HG03045 (cell line): Measurements from ENCODE around the gene IRF4.

ENCODE experiments used
- ATAC-seq: cut with Tn5 transposase; IDR thresholded peaks from one replicate; pipeline ENCODE4 v1.9.1; 2021; ENCODE audit warnings: mild to moderate bottlenecking, moderate library complexity; ENCODE audit not compliant: unreplicated experiment

The IRF4 gene

DNA sequence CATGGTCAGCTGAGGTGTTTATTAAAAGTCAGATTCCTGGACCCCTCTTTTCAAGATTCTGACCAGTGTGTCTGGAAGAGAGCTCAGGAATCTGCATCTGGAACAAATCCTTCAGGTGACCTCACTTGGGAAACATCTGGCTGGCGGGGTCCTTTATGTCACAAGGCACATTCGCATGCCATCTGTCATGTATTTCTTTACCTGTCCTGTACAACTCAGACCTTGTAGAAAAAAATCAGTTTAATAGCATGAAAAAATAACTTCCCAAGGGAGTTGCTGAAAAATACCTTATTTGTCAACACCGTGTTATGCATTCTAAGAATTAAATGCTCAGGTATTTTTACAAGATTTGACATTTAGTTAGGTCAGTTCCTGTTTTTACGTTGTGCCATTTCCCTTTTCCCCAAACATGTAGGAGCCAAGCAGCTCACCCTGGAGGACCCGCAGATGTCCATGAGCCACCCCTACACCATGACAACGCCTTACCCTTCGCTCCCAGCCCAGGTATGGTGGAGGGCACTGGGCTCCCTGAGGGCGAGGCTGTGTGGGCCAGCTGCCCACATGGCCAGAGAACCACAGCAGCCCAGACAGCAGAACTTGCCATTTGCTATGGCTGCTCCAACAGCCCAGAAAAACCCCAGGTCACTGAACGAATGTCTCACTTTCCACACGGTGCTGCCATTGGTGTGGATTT, 4.0 kb downstream of the IRF4 start:
- ATAC-seq: no peak

DNA sequence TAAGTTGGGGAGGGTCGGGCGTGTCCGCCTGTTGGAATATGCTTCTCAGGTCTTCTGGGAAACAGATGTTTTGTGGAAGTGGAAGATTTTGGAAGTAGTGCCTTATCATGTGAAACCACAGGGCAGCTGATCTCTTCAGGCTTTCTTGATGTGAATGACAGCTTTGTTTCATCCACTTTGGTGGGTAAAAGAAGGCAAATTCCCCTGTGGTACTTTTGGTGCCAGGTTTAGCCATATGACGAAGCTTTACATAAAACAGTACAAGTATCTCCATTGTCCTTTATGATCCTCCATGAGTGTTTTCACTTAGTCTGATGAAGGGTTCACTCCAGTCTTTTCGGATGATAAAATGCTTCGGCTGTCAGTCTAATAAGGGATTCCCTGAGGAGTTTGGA, 4.6 kb downstream of the IRF4 start:
- no peak for ATAC-seq

DNA sequence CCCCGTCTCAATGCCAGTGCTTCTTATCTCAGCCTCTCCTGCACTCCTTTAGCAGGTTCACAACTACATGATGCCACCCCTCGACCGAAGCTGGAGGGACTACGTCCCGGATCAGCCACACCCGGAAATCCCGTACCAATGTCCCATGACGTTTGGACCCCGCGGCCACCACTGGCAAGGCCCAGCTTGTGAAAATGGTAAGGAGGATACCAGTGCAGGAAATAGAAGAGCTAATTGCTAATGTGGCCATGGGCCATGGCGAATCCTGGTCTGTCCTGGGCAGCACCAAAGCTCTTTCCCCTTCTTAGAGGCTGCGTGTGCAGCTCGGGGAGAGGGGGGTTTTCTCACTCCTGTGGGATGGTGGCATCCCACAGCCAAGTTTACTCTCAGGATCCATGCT, 5.5 kb downstream of the IRF4 start:
- ATAC-seq: no peak

DNA sequence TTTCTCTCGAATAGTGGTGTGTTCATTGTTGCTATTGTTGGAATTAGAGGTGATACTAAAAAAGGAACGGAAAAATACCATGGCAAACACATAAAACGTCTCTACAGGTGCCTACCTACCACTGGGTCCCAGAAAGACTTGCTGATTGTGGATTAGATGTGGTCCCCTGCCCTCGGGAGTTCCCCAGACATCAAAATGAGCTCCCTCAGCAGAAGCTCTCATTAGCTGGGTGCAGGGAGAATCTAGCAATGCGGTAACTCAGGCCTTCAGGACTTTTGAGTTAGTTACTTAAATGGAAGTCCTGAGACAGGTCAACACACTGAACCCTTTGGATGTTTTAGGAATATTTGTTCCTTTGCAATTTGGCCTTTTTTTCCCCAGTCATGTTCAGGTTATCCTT, 6.1 kb downstream of the IRF4 start:
- ATAC-seq: no peak

DNA sequence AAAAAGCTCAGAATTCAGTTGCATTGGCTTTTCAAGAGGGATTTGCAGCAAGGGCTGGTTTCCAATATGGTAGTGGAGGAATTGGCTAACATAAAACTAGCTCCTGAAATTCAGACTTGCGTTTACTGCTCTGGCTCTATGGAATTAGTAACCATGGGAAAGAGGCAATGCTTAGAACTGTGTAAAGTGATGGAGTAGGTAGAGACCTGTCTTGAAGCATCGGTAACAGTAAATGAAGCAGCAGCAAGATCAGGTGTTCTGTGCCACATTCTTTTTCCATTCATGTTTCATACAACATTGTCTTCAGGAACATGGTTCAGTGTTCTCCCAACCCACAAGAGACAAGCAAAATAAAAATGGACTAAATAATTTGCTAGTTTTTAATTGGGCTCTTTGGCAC, 6.5 kb downstream of the IRF4 start:
- no peak for ATAC-seq

DNA sequence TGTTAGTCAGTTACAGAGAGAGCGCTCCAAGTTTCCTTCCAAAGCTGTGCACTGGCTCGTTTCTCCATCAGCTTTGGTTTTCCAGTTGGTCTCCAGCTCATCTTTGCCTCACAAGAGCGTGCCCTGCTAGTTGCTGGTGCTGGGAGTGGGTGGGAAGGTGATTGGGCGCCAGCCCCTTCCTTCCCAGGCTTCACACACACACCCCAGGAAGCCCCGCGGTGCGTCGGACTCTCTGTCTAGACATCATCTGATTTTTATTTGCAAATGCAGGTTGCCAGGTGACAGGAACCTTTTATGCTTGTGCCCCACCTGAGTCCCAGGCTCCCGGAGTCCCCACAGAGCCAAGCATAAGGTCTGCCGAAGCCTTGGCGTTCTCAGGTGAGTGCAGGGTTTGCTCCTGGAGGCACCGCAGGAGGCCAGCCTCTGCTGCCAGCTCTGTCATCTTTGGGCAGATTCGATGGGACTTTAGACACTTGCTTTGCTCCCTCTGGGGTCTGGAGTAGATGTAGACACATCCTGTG, 7.1 kb downstream of the IRF4 start:
- no peak for ATAC-seq

DNA sequence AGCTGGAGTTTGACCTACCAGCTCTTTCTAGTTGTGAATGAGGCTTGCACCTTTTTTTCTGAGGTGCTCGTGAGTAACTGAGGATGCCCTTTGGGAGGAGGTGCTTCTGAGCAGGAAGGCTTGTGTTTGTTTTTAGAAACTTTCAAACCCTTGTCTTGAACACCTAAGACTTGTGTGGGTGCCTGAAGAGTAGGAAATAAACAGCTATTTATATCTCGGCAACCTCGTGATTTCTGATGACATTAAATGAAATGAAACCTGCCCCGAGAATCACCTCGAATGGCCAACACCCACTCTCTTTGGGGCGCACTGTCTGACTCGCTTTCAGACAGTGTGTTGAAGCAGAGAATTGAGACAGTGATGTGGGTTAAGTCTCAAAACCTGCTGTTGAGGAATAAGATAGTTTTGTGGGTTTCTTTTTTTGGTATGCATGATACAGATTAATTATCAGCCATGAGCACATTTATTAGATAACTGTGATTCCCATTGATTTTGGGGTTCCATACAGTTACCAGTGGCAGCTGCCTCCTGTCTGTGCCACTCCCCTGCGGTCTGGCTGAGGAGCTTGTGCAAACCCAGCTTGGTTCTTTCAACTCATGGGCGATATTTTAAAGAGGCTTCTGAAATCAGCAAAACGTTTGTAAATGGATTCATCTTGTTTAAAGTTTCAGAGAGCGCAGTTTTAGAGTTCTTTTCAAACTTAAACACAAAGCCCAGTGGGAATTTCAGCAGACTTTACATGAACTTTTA, 8.4 kb downstream of the IRF4 start:
- no peak for ATAC-seq

DNA sequence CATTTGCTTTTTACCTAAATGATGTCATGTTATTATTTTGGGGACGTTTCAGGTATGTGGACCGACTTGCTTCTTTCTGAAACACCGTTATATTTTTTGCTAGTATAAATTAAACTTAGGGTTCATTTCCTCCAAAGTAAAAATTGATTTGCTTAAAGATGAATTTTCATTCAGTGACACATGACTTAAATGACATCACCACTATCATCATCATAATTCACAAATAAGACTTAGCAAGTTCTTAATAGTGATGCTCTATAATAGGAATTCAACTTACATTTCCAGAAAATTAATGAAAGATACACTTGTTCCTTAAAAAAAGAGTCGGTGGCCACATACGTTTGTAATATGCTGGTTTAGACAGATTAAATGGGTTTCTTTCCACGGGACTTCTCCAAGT, 9.3 kb downstream of the IRF4 start:
- ATAC-seq: no peak

DNA sequence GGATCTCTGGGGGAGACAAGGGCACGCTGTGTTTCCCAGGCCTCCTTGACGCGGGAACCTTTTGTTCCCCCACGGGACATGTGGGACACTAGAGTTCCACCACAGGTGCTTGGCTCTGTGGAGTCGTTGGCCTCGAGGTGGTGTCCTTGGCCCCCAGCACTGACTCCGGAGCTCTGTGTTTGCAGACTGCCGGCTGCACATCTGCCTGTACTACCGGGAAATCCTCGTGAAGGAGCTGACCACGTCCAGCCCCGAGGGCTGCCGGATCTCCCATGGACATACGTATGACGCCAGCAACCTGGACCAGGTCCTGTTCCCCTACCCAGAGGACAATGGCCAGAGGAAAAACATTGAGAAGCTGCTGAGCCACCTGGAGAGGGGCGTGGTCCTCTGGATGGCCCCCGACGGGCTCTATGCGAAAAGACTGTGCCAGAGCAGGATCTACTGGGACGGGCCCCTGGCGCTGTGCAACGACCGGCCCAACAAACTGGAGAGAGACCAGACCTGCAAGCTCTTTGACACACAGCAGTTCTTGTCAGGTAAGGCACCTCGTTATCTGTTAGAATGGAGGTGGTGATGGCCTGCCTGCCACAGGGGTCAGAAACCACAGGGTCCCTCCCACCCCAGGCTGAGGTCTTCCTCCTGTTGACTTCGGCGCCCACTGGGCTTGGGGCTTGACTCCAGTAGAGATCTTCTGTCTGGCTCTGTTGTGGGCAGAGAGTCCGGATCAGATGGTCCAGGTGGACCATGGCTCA, 9.9 kb downstream of the IRF4 start:
- ATAC-seq: no peak

DNA sequence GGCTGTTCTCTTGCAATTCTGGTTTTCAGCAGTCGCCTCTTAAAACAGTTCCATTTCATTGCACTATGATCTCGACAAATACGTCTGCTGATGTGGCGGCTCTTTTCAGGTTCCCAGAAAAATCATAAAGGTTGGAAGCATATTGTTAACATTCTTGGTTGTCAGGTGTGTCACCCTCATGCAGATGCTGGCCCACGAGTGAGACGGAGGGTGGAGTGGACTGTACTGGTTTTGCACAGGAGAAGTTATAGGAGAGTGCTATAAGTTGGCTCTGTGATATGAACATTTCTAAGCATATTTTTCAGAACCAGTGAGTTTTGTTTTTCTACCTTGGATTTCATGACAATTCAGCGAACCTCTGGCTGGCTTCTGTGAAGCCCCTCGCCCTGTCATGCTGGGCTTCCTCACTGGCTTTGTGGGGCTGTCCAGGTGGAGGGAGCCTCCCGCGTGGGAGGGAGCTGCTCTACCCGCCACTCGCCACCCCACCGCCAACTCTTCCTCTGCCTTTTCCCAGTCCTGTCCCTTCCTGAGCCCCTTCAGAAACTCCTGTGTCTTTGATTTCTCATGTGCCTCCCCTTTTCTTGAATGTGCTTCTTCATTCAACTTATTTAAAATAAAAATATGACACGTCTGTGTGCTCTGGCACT, 10.6 kb downstream of the IRF4 start:
- no peak for ATAC-seq

DNA sequence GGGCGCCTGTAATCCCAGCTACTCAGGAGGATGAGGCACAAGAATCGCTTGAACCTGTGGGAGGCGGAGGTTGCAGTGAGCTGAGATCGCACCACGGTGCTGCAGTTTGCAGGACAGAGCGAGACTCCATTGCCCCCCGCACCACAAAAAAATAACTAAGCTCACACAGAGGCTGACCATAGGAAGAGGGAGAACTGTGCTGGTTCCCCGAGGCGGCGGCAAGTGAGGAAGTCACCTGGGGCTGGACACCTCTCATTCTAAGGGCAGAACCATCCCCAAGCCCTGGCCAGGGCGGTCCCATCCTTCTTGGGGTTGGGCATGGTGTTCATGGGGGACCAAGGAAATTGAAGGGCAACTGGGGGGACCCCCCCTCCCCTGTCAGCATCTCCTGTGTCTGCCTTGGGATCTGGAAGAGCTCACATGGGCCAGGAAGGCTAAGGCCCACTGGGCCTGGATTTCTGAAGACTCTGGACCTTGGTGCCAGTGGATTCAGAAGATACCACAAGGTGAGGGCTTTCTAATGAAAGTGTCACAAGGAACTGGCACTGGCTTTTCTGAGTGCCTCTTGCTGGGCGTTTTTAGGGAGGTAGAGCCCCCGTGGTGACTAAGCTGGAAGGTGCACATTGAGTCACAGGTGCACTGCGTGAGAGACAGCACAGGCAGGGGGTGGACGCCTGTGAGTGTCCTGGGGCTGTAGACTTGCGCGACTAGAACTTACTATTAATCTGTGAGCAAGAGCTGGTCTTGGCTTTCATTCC, 11.5 kb downstream of the IRF4 start:
- ATAC-seq: no peak

DNA sequence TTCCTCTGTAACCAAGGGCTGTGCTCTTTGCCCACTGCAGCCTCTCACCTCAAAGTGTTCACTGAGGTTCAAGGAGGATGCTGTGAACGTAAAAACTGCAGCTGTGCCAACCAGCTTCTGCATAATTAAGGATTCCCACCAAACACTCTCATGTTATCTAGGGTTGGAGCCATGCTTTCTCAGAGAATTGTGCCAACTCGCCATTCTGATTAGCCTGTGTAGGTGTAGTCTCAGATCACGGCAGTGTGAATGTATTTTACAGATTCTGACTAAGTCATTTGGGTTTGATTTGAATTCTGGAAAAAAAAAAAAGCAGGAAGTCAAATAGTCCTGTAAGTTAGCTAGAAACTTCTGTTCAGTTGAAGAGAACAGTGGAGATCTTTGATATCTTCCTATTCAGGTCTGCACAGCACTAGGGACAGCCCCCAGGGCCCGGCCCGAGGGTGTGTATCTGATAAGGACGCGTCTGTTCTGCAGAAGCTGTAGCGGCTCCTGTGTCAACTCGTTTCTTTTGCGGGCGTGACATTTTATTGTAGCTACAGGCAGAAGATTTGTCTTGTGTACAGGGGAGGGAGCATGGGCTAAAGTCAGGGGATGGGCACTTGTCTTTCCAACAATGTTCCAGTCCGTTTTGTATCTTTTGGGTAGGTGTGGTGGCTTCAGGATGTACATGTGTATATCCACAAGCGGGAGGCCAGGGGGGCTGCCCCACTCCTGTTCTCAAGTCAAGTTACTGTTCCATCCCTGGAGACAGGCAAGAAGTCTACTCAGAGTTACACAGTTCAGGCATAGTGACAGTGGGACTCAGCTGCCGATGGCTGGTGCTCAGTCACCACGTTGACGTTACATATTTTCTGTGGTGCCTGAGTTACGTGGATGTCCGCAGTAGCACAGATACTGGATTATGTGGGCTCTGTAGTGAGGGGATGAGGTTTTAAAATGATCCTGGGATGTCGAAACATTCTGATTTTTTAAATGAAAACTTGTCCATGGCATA, 12.4 kb downstream of the IRF4 start:
- no peak for ATAC-seq

DNA sequence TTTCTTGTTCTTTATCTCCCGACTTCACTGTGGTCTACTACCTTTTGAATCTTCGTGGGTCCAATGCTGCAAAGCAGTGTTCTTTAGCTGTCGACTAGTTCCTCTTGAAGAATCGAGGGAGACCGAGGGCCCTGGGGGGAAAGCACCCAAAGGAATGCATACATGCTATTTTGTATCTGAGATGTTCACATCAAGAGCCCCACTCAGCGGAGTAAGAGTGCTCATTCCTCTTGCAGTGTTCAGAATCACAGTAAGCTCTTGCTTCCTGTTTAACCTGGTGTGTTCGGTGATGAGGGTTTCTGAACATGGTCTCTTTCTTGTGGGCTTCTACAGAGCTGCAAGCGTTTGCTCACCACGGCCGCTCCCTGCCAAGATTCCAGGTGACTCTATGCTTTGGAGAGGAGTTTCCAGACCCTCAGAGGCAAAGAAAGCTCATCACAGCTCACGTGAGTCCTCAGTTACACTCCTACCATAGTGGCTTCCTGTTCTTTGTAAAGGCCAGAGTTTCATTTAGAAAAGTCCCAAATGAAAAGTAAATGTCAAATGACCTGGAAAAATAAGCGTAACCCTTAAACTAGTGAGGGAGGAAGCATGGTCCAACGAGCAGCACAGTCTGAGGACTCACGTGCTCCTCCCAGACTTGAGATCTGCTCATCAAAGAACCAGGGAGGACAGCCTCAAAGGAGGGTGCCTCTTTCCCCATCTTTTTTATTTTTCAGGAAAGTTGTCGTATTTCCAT, 13.3 kb downstream of the IRF4 start:
- no peak for ATAC-seq

DNA sequence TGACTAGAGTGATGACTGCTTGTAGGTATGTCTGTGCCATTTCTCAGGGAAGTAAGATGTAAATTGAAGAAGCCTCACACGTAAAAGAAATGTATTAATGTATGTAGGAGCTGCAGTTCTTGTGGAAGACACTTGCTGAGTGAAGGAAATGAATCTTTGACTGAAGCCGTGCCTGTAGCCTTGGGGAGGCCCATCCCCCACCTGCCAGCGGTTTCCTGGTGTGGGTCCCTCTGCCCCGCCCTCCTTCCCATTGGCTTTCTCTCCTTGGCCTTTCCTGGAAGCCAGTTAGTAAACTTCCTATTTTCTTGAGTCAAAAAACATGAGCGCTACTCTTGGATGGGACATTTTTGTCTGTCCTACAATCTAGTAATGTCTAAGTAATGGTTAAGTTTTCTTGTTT, 16.6 kb downstream of the IRF4 start:
- no peak for ATAC-seq

DNA sequence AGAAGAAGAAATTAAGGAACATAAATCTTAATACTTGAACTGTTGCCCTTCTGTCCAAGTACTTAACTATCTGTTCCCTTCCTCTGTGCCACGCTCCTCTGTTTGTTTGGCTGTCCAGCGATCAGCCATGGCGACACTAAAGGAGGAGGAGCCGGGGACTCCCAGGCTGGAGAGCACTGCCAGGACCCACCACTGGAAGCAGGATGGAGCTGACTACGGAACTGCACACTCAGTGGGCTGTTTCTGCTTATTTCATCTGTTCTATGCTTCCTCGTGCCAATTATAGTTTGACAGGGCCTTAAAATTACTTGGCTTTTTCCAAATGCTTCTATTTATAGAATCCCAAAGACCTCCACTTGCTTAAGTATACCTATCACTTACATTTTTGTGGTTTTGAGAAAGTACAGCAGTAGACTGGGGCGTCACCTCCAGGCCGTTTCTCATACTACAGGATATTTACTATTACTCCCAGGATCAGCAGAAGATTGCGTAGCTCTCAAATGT, 17.1 kb downstream of the IRF4 start:
- no peak for ATAC-seq

DNA sequence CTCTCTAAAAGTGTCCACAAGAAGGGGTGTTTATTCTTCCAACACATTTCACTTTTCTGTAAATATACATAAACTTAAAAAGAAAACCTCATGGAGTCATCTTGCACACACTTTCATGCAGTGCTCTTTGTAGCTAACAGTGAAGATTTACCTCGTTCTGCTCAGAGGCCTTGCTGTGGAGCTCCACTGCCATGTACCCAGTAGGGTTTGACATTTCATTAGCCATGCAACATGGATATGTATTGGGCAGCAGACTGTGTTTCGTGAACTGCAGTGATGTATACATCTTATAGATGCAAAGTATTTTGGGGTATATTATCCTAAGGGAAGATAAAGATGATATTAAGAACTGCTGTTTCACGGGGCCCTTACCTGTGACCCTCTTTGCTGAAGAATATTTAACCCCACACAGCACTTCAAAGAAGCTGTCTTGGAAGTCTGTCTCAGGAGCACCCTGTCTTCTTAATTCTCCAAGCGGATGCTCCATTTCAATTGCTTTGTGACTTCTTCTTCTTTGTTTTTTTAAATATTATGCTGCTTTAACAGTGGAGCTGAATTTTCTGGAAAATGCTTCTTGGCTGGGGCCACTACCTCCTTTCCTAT, 17.9 kb downstream of the IRF4 start:
- no peak for ATAC-seq

DNA sequence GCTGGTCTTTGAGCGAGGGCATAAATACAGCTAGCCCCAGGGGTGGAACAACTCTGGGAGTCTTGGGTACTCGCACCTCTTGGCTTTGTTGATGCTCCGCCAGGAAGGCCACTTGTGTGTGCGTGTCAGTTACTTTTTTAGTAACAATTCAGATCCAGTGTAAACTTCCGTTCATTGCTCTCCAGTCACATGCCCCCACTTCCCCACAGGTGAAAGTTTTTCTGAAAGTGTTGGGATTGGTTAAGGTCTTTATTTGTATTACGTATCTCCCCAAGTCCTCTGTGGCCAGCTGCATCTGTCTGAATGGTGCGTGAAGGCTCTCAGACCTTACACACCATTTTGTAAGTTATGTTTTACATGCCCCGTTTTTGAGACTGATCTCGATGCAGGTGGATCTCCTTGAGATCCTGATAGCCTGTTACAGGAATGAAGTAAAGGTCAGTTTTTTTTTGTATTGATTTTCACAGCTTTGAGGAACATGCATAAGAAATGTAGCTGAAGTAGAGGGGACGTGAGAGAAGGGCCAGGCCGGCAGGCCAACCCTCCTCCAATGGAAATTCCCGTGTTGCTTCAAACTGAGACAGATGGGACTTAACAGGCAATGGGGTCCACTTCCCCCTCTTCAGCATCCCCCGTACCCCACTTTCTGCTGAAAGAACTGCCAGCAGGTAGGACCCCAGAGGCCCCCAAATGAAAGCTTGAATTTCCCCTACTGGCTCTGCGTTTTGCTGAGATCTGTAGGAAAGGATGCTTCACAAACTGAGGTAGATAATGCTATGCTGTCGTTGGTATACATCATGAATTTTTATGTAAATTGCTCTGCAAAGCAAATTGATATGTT, 19.2 kb downstream of the IRF4 start:
- no peak for ATAC-seq
